NCI-H1092 treated with DMSO at 0.1 percent for 48 hours (cell line): ENCODE results near the gene CCDC40.
A peak's percentile ranks its signal among the peaks of the same experiment; 100 is the strongest.
"Not testable (repeated sequence)": the region's sequence is repeated elsewhere in the genome, so short reads cannot be mapped to it uniquely, and the experiment has no call there.

Experiments
- DNase-seq: peaks from one replicate; lab custom pipeline; 2025; lab: John Stamatoyannopoulos, UW

CCDC40 gene

GRCh38 chr17:80045703-80046102 is 9.3 kb downstream of the CCDC40 start:
- DNase-seq = peak; percentile 78

- DNase-seq = not testable (repeated sequence)
Observed at GRCh38 chr17:80046709-80047108, 10.3 kb downstream of the CCDC40 start.

- no peak for DNase-seq
Observed at GRCh38 chr17:80047176-80047575, 10.7 kb downstream of the CCDC40 start.

- DNase-seq = no peak
Observed at GRCh38 chr17:80049986-80050385, 13.5 kb downstream of the CCDC40 start.

GRCh38 chr17:80050706-80051105 is 14.3 kb downstream of the CCDC40 start:
- no peak for DNase-seq

- DNase-seq = no peak
Observed at GRCh38 chr17:80051681-80052080, 15.2 kb downstream of the CCDC40 start.

DNA sequence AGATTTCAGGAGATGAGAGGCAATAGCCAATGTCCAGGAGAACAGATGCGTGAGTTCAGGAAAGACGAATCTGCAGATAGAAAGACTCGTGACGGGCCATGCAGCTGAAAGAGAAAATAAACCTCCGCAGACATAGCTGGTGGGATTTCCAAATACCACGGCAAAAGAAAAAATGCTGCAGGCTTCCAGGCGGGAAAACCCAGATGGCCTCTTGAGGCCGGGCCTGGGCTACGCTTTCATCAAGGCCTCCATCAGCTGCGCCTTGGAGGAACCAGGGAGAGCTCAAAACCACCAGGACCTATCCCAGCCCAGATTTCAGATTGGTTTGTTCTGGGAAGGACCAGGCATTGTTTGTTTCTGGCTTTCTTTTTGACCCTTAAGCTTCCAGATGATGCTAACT is 16.7 kb downstream of the CCDC40 start:
- DNase-seq = no peak

DNA sequence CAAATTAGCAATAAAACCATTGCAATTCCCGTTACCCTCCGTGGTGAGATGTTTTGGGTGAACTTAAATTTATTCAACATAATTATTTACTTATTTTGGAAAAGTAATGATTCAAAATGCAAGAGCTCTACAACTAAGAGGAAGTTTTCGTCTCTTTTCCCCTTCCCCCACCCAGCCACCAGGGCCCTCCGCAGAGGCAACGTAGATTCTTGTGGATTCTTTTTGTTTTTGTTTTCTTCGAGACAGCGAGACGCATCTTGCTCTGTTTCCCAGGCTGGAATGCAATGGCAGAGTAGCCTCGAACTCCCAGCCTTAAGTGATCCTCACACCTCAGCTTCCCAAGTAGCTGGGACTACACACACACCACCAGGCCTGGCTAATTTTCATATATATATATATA is 19.2 kb downstream of the CCDC40 start:
- DNase-seq = no peak

- DNase-seq = no peak
Observed at GRCh38 chr17:80058311-80058955, 22.0 kb downstream of the CCDC40 start.

DNA sequence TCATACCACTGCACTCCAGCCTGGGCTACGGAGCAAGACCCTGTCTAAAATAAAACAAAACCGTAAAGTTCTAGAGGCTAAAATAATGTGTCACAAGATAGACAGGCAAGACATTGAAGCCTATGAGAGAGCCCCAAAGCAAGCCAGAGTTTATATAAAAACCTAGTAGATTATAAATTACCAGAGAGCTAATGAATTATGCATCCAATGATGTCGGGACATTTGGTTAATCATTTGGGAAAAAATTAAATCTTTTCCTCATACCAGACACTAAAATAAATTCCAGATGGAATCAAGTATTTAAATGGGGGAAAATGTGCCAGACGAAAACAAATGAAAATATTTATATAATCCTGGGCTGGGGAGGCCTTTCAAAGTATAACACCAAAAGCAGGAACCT is 24.2 kb downstream of the CCDC40 start:
- DNase-seq = no peak

GRCh38 chr17:80061421-80061820 is 25.0 kb downstream of the CCDC40 start:
- DNase-seq = no peak

- DNase-seq = no peak
Observed at GRCh38 chr17:80063830-80064585, 27.6 kb downstream of the CCDC40 start.

DNA sequence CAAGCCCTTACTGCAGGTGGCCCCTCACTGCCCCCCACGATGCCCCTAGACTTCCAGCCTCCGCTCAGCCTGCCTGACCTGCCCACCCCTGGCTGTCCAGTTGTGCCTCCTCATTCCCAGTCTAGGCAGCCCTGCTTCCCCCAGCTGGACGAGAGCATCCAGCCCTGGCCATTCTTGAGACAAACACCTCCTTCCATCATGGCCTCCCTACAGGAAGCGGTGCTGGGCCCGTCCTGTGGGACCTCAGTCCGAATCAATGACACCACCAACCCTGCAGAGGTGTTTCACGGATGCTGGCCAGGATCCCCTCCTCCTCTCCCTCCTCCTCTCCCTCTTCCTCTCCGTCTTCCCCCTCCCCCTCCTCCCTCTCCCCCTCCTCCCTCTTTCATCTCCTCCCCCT is 28.3 kb downstream of the CCDC40 start:
- DNase-seq = no peak

- DNase-seq = no peak
Observed at GRCh38 chr17:80065478-80066170, 29.2 kb downstream of the CCDC40 start.

- DNase-seq = no peak
Observed at GRCh38 chr17:80067393-80067986, 31.0 kb downstream of the CCDC40 start.

DNA sequence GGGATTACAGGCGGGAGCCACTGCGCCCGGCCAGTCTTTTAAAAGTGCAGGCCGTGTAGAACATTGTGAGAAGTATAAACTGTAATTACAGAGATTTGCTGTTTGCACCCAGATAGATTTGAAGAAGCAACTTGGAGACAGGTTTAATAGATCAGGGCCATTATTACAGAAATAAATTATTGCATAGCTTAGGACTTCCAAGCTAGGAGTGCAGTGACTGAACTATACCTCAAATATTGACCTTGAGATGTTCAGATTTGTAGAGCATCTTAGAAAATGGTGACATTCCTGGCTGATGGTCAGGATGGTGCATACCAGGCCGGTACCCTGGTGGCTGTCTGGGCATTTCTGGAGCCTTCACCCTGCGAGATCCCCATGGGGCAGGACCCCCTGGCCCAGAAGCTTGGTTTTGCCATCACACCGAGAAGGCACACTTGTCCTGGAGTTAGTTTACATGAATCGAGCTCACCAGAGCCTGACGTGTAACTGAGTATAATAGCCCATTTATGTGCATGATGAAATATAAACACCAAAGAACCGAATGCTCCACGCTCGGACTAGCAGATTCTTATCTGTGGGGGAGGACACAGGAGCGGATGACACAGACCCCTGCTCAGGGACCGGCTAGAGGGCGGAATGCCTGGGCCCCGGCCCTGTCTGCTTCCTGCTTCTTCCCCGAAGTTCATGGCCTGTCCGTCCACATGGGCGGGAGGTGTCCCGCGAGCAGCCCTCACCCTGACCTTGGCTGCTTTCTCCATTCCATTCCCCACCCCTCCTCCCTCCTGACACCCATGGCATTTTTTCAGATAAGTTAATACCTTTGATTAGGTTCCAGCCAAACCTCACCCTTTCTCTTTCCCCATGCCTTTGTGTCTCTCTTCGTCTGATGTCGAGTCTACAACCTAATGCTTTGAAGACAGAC is 32.1 kb downstream of the CCDC40 start:
- no peak for DNase-seq

DNA sequence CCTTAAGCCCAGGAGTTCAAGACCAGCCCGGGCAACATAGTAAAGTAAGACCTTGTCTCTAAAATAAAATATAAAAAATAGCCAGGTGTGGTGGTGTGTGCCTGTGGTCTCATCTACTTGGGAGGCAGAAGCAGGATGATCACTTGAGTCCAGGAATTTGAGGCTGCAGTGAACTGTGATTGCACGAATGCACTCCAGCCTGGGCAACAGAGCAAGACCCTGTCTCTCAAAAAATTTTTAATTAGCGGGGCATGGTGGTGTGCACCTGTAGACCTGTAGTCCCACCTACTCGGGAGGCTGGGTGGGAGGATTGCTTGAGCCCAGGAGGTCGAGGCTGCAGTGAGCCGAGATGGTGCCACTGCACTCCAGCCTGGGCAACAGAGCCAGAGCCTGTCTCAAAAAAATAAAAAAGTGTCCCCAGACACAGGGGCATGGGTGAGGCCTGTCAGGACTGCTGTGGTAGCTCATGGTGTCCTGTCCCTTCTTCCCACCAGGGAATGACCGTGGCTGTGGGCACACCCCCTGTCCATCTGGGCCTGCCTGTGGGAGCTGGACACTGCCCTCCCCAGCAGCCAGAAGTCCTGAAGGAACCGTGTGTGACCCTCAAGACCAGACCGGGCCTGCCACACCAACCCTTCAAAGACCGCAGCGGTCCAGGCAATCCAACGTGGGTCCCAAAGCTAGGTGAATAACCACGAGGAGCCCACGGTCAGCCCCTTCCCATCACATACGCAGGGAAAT is 34.1 kb downstream of the CCDC40 start:
- DNase-seq = no peak

- DNase-seq = peak; percentile 80
Observed at GRCh38 chr17:80071116-80071841, 34.8 kb downstream of the CCDC40 start.

GRCh38 chr17:80072410-80072809 is 36.0 kb downstream of the CCDC40 start:
- DNase-seq = no peak

DNA sequence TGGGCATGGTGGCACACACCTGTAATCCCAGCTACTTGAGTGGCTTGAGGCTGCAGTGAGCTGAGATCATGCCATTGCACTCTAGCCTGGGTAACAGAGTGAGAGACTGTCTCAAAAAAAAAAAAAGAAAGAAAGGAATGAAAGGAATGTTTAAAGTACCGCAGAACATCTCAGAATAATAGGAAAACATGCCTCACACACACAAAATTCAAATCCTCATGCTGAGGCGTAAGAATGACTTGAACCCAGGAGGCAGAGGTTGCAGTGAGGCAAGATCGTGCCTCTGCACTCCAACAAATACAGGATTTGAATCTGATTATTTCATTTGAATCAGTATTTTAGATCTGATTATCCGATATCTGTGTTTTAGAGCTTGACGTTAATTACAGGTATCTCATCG is 43.6 kb downstream of the CCDC40 start:
- no peak for DNase-seq
